Type B pancreatic cell (in vitro differentiated cells): ENCODE data around the gene CKMT2. TPM values are rescaled to one million over a fixed set of nuclear protein-coding genes. Genes with fewer than 3 reads are reported as not detected.

Source experiments
- DNase-seq: peaks from one replicate; pipeline ENCODE4 v3.0.0; 2021; ENCODE audit warnings: mixed read lengths; ENCODE audit not compliant: unreplicated experiment; ENCODE audit errors: extremely low spot score
- H3K27ac Mint-ChIP-seq: 2 replicates; pipeline ENCODE4 v1.8.0; 2021; ENCODE audit warnings: mild to moderate bottlenecking, mixed read lengths
- H3K27me3 Mint-ChIP-seq: 2 replicates; pipeline ENCODE4 v1.8.0; 2021; ENCODE audit warnings: mixed read lengths
- H3K36me3 Mint-ChIP-seq: 2 replicates; pipeline ENCODE4 v1.8.0; 2021; ENCODE audit warnings: mixed read lengths
- H3K4me1 Mint-ChIP-seq: one replicate; pipeline ENCODE4 v1.8.0; 2021; ENCODE audit warnings: mixed read lengths; ENCODE audit not compliant: unreplicated experiment
- H3K4me3 Mint-ChIP-seq: 2 replicates; pipeline ENCODE4 v1.8.0; 2021; ENCODE audit warnings: mild to moderate bottlenecking, mixed read lengths
- H3K9me3 Mint-ChIP-seq: 2 replicates; pipeline ENCODE4 v1.8.0; 2021; ENCODE audit warnings: mixed read lengths
- total RNA-seq: library from RNA; stranded (reverse); gene quantifications from 2 replicates; pipeline ENCODE4 v1.2.1, GENCODE V29; 2021; ENCODE audit warnings: low replicate concordance
- TF ChIP-seq, protein P1 (sequence below): fragments of 200-600 bp; sonication (generic); conservative IDR thresholded peaks from 2 replicates; pipeline ENCODE4 v1.5.0; 2021; ENCODE audit warnings: antibody characterized with exemption, mild to moderate bottlenecking

The CKMT2 gene
- total RNA-seq, 1 donor from 2014 or later, result 10.4 TPM

DNA sequence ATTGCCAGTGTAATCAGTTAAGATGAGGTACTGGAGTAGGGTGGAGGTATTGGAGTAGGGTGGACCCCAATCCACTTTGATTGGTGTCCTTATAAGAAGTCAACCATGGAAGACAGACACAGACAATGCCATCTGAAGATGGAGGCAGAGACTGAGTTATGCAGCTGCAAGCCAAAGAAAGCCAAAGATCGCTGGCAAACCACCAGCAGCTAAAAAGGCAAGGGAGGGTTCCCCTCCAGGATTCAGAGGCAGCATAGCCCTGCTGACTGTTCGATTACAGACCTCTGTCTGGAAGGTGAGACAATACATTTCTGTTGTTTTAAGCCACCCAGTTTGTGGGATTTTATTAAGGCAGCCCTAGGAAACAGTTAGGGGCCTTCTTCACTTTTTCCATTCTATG is 30.5 kb upstream of the CKMT2 start:
- no peaks in the 10 kb centered on the region for H3K4me1 Mint-ChIP-seq
- no peak overlapping the region for H3K4me3 Mint-ChIP-seq
- no peak overlapping the region for H3K27ac Mint-ChIP-seq
- H3K9me3 Mint-ChIP-seq, result no peaks in the 10 kb centered on the region
- H3K27me3 Mint-ChIP-seq, result no peaks in the 10 kb centered on the region
- no peaks in the 10 kb centered on the region for H3K36me3 Mint-ChIP-seq
- TF ChIP-seq, protein P1, sequence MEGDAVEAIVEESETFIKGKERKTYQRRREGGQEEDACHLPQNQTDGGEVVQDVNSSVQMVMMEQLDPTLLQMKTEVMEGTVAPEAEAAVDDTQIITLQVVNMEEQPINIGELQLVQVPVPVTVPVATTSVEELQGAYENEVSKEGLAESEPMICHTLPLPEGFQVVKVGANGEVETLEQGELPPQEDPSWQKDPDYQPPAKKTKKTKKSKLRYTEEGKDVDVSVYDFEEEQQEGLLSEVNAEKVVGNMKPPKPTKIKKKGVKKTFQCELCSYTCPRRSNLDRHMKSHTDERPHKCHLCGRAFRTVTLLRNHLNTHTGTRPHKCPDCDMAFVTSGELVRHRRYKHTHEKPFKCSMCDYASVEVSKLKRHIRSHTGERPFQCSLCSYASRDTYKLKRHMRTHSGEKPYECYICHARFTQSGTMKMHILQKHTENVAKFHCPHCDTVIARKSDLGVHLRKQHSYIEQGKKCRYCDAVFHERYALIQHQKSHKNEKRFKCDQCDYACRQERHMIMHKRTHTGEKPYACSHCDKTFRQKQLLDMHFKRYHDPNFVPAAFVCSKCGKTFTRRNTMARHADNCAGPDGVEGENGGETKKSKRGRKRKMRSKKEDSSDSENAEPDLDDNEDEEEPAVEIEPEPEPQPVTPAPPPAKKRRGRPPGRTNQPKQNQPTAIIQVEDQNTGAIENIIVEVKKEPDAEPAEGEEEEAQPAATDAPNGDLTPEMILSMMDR, result no peak
- no peak for DNase-seq

DNA sequence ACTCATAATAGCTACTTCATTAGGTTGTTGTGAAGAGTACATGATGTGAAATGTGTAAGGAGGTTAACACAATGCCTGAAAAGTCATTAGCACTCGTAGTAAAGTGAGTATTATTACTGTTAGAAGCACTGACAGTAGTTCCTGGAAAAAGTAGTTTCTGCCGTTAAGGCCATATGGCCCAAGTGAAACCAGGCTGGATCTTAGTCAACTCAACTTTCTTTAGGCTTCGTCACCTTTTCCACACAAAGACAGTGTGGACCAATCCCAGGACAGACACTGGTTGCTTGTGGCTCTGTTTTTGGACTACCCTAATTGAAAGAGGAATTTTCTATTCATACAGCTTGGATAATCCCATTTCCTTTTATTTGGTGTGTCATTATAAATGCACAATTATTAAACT is 29.4 kb upstream of the CKMT2 start:
- Mint-ChIP-seq H3K36me3 (no peaks in the 10 kb centered on the region), H3K27ac (no peak overlapping the region), H3K9me3 (no peaks in the 10 kb centered on the region), H3K27me3 (no peaks in the 10 kb centered on the region), H3K4me3 (no peak overlapping the region), H3K4me1 (no peaks in the 10 kb centered on the region)
- TF ChIP-seq, protein P1, result no peak
- no peak for DNase-seq

GRCh38 chr5:81204205-81204604 is 28.9 kb upstream of the CKMT2 start:
- Mint-ChIP-seq H3K9me3 (no peaks in the 10 kb centered on the region), H3K4me3 (no peak overlapping the region), H3K27me3 (no peaks in the 10 kb centered on the region), H3K36me3 (no peaks in the 10 kb centered on the region), H3K4me1 (no peaks in the 10 kb centered on the region), H3K27ac (no peak overlapping the region)
- DNase-seq, result no peak
- TF ChIP-seq, protein P1, result no peak

GRCh38 chr5:81205058-81205457 is 28.1 kb upstream of the CKMT2 start:
- Mint-ChIP-seq H3K4me1 (no peaks in the 10 kb centered on the region), H3K27me3 (peaks cover 3% of the 10 kb centered on the region), H3K36me3 (no peaks in the 10 kb centered on the region), H3K27ac (no peak overlapping the region), H3K9me3 (no peaks in the 10 kb centered on the region), H3K4me3 (no peak overlapping the region)
- TF ChIP-seq, protein P1, result no peak
- DNase-seq, result no peak

- TF ChIP-seq, protein P1, result peak; percentile 40
- H3K36me3 Mint-ChIP-seq, result no peaks in the 10 kb centered on the region
- peaks cover 3% of the 10 kb centered on the region for H3K27me3 Mint-ChIP-seq
- no peak overlapping the region for H3K4me3 Mint-ChIP-seq
- no peaks in the 10 kb centered on the region for H3K9me3 Mint-ChIP-seq
- no peak for DNase-seq
- peaks cover 10% of the 10 kb centered on the region for H3K4me1 Mint-ChIP-seq
- H3K27ac Mint-ChIP-seq, result no peak overlapping the region
These were observed 26.1 kb upstream of the CKMT2 start for GRCh38 chr5:81207009-81207408.

GRCh38 chr5:81208904-81209303 is 24.2 kb upstream of the CKMT2 start:
- Mint-ChIP-seq H3K36me3 (no peaks in the 10 kb centered on the region), H3K4me3 (no peak overlapping the region), H3K27ac (no peak overlapping the region), H3K27me3 (peaks cover 3% of the 10 kb centered on the region), H3K9me3 (no peaks in the 10 kb centered on the region), H3K4me1 (peaks cover 17% of the 10 kb centered on the region)
- DNase-seq, result no peak
- TF ChIP-seq, protein P1, result no peak
